NCI-H2107 (cell line): Measurements from ENCODE around the gene ACTMAP.
"Not testable (repeated sequence)": the region's sequence is repeated elsewhere in the genome, so short reads cannot be mapped to it uniquely, and the experiment has no call there.

Experiments
- DNase-seq: peaks from one replicate; lab custom pipeline; 2025; lab: John Stamatoyannopoulos, UW

The ACTMAP gene

GRCh38 chr19:40742886-40743285 is 7.4 kb downstream of the ACTMAP start:
- no peak for DNase-seq

- DNase-seq, result no peak
Measured at GRCh38 chr19:40742477-40742876, 7.8 kb downstream of the ACTMAP start.

GRCh38 chr19:40741527-40742390 is 8.5 kb downstream of the ACTMAP start:
- DNase-seq, result no peak

GRCh38 chr19:40740747-40741146 is 9.5 kb downstream of the ACTMAP start:
- DNase-seq, result no peak

- no peak for DNase-seq
Measured at GRCh38 chr19:40739871-40740703, 10.2 kb downstream of the ACTMAP start.

- no peak for DNase-seq
Measured at GRCh38 chr19:40739030-40739839, 11.0 kb downstream of the ACTMAP start.

GRCh38 chr19:40737102-40737644 is 13.1 kb downstream of the ACTMAP start:
- no peak for DNase-seq

- DNase-seq, result no peak
Measured at GRCh38 chr19:40736661-40737060, 13.6 kb downstream of the ACTMAP start.

- DNase-seq, result no peak
Measured at GRCh38 chr19:40735013-40735771, 15.1 kb downstream of the ACTMAP start.

GRCh38 chr19:40733149-40733548 is 17.1 kb downstream of the ACTMAP start:
- no peak for DNase-seq

GRCh38 chr19:40732304-40732703 is 18.0 kb downstream of the ACTMAP start:
- not testable (repeated sequence) for DNase-seq

- not testable (repeated sequence) for DNase-seq
Measured at GRCh38 chr19:40730065-40730464, 20.2 kb downstream of the ACTMAP start.

- no peak for DNase-seq
Measured at GRCh38 chr19:40726279-40726678, 24.0 kb downstream of the ACTMAP start.

GRCh38 chr19:40724855-40725254 is 25.4 kb downstream of the ACTMAP start:
- no peak for DNase-seq

- DNase-seq, result no peak
Measured at GRCh38 chr19:40724315-40724714, 26.0 kb downstream of the ACTMAP start.

- DNase-seq, result no peak
Measured at GRCh38 chr19:40723661-40724254, 26.5 kb downstream of the ACTMAP start.

GRCh38 chr19:40721936-40722661 is 28.2 kb downstream of the ACTMAP start:
- no peak for DNase-seq

GRCh38 chr19:40721140-40721486 is 29.2 kb downstream of the ACTMAP start:
- DNase-seq, result no peak

GRCh38 chr19:40719414-40719894 is 30.8 kb downstream of the ACTMAP start:
- no peak for DNase-seq
